Activated naive CD4-positive, alpha-beta T cell treated with anti-CD3 and anti-CD28 coated beads, Interleukin-2, amount 50 U/mL, for 16 hours (primary cell): ENCODE results near the gene HDAC4.

Experiments used
- DNase-seq: peaks from one replicate; pipeline ENCODE4 v3.0.0-alpha.2; 2020

Gene HDAC4

GRCh38 chr2:239034561-239035341, 366.1 kb downstream of the HDAC4 start:
- no peak for DNase-seq

- no peak for DNase-seq
Measured at GRCh38 chr2:239033801-239034560, 366.8 kb downstream of the HDAC4 start.

- no peak for DNase-seq
Measured at GRCh38 chr2:239029958-239030357, 370.9 kb downstream of the HDAC4 start.

- no peak for DNase-seq
Measured at GRCh38 chr2:239028253-239028619, 372.6 kb downstream of the HDAC4 start.

GRCh38 chr2:239027391-239028252, 373.2 kb downstream of the HDAC4 start:
- no peak for DNase-seq

- no peak for DNase-seq
Measured at GRCh38 chr2:239026711-239027361, 374.0 kb downstream of the HDAC4 start.

GRCh38 chr2:239025951-239026461, 374.8 kb downstream of the HDAC4 start:
- DNase-seq, result no peak

GRCh38 chr2:239025096-239025801, 375.6 kb downstream of the HDAC4 start:
- DNase-seq, result no peak

GRCh38 chr2:239024226-239024625, 376.6 kb downstream of the HDAC4 start:
- no peak for DNase-seq

GRCh38 chr2:239022437-239023260, 378.2 kb downstream of the HDAC4 start:
- DNase-seq, result no peak

GRCh38 chr2:239021651-239022436, 379.0 kb downstream of the HDAC4 start:
- DNase-seq, result no peak

- DNase-seq, result no peak
Measured at GRCh38 chr2:239021224-239021623, 379.6 kb downstream of the HDAC4 start.

GRCh38 chr2:239020541-239021041, 380.2 kb downstream of the HDAC4 start:
- no peak for DNase-seq

GRCh38 chr2:239019183-239019581, 381.6 kb downstream of the HDAC4 start:
- DNase-seq, result no peak

- no peak for DNase-seq
Measured at GRCh38 chr2:239018271-239019182, 382.3 kb downstream of the HDAC4 start.

- DNase-seq, result no peak
Measured at GRCh38 chr2:239017491-239018098, 383.2 kb downstream of the HDAC4 start.

GRCh38 chr2:239015901-239016675, 384.7 kb downstream of the HDAC4 start:
- DNase-seq, result no peak
